GM21529 (cell line): ENCODE measurements around the gene NPIPB12.
"Not testable (repeated sequence)": the region's sequence is repeated elsewhere in the genome, so short reads cannot be mapped to it uniquely, and the experiment has no call there.

Source experiments
- ATAC-seq: cut with Tn5 transposase; IDR thresholded peaks from one replicate; pipeline ENCODE4 v1.9.1; 2021; ENCODE audit not compliant: unreplicated experiment

The NPIPB12 gene

GRCh38 chr16:29506308-29506707 lies at the start of gene NPIPB12:
Gene NPIPB12, minus strand, starts transcription at chr16:29506408.
- ATAC-seq = not testable (repeated sequence)

GRCh38 chr16:29521520-29521919 lies 15.3 kb upstream of the NPIPB12 start:
- ATAC-seq = not testable (repeated sequence)

GRCh38 chr16:29482276-29482675 lies 23.9 kb downstream of the NPIPB12 start:
- not testable (repeated sequence) for ATAC-seq

- ATAC-seq = not testable (repeated sequence)
Measured at GRCh38 chr16:29472065-29472464, 34.1 kb downstream of the NPIPB12 start.

- ATAC-seq = not testable (repeated sequence)
Measured at GRCh38 chr16:29469660-29470059, 36.5 kb downstream of the NPIPB12 start.

GRCh38 chr16:29467654-29468366 lies 38.4 kb downstream of the NPIPB12 start:
- not testable (repeated sequence) for ATAC-seq

GRCh38 chr16:29466904-29467303 lies 39.3 kb downstream of the NPIPB12 start:
- not testable (repeated sequence) for ATAC-seq

GRCh38 chr16:29465985-29466824 lies 40.0 kb downstream of the NPIPB12 start:
- not testable (repeated sequence) for ATAC-seq

- not testable (repeated sequence) for ATAC-seq
Measured at GRCh38 chr16:29460647-29461030, 45.6 kb downstream of the NPIPB12 start.

GRCh38 chr16:29459706-29460646 lies 46.2 kb downstream of the NPIPB12 start, which contains the start of gene SULT1A4:
Gene SULT1A4, plus strand, starts transcription at chr16:29459913. Its CDS starts 1,473 bp downstream, at chr16:29461386.
- ATAC-seq = not testable (repeated sequence)

GRCh38 chr16:29457660-29458059 lies 48.5 kb downstream of the NPIPB12 start:
- ATAC-seq = not testable (repeated sequence)

GRCh38 chr16:29454828-29455227 lies 51.4 kb downstream of the NPIPB12 start:
- peak; percentile 61 for ATAC-seq

GRCh38 chr16:29454269-29454668 lies 51.9 kb downstream of the NPIPB12 start, which contains the start of the genes BOLA2 and SLX1B:
Gene BOLA2, minus strand, starts transcription at chr16:29454351. Its CDS starts 98 bp downstream, at chr16:29454253.
Gene SLX1B, plus strand, starts transcription at chr16:29454533.
- peak; percentile 88 for ATAC-seq

- not testable (repeated sequence) for ATAC-seq
Measured at GRCh38 chr16:29453754-29454153, 52.5 kb downstream of the NPIPB12 start.
